Lung microvascular endothelial cell (primary cell): ENCODE results near the gene ZNF318. TPM values are rescaled to one million over a fixed set of nuclear protein-coding genes. Genes with fewer than 3 reads are reported as not detected.

Source experiments
- total RNA-seq: library from RNA; depleted of rRNA; stranded (reverse); fragments of >200 nt; gene quantifications from 2 replicates; pipeline ENCODE4 v1.2.1, GENCODE V29; 2014

Gene ZNF318
- total RNA-seq, 1 donor from 2014 or later = 5.6 TPM

Other genes starting within 250 kb of the ZNF318 start
- gene SRF, start 198.4 kb downstream of the ZNF318 start, total RNA-seq = 8.3 and 12.7 TPM in 2 replicates
- 11.6 and 19.6 TPM in 2 replicates for gene CUL9, start 187.5 kb downstream of the ZNF318 start, total RNA-seq
- 26.8 and 50.3 TPM in 2 replicates for gene DNPH1, start 140.2 kb downstream of the ZNF318 start, total RNA-seq
- under 0.01 TPM in 1 of 2 replicates, not detected in the other for gene TTBK1, start 126.2 kb downstream of the ZNF318 start, total RNA-seq
- not detected in 2 replicates for gene SLC22A7, start 71.4 kb downstream of the ZNF318 start, total RNA-seq
- gene CRIP3, start 60.8 kb downstream of the ZNF318 start, total RNA-seq = not detected in 2 replicates
- gene ABCC10, start 57.9 kb upstream of the ZNF318 start, total RNA-seq = 10.2 and 17.1 TPM in 2 replicates
- gene DLK2, start 85.9 kb upstream of the ZNF318 start, total RNA-seq = 0.22 and 1.2 TPM in 2 replicates
- gene TJAP1, start 107.9 kb upstream of the ZNF318 start, total RNA-seq = 4.6 and 6.5 TPM in 2 replicates
- gene LRRC73, start 140.7 kb upstream of the ZNF318 start, total RNA-seq = under 0.01 TPM in 2 replicates
- gene YIPF3, start 147.3 kb upstream of the ZNF318 start, total RNA-seq = 94.1 and 137 TPM in 2 replicates
- 23.8 and 27.0 TPM in 2 replicates for gene POLR1C, start 147.4 kb upstream of the ZNF318 start, total RNA-seq
- gene XPO5, start 206.4 kb upstream of the ZNF318 start, total RNA-seq = 16.6 and 23.4 TPM in 2 replicates
- gene POLH, start 206.5 kb upstream of the ZNF318 start, total RNA-seq = 8.1 and 12.6 TPM in 2 replicates